Smooth muscle cell (in vitro differentiated cells): Measurements from ENCODE around the gene ADAMTSL1. TPM values are rescaled to one million over a fixed set of nuclear protein-coding genes. Genes with fewer than 3 reads are reported as not detected.
"Not testable (repeated sequence)": the region's sequence is repeated elsewhere in the genome, so short reads cannot be mapped to it uniquely, and the experiment has no call there.

Experiments used
- DNase-seq: peaks from one replicate; lab custom pipeline; 2025; ENCODE audit not compliant: unreplicated experiment; lab: John Stamatoyannopoulos, UW
- H2AFZ ChIP-seq: fragments of 200-600 bp; sonication (generic); 2 replicates; pipeline ENCODE4 v1.6.0; 2016; ENCODE audit warnings: antibody characterized with exemption, low read depth, mild to moderate bottlenecking
- H3F3A ChIP-seq: fragments of 200-600 bp; sonication (generic); 2 replicates; pipeline ENCODE4 v1.6.0; 2017; ENCODE audit warnings: antibody characterized with exemption, low read depth
- H3K27ac ChIP-seq: fragments of 200-600 bp; sonication (generic); 2 replicates; pipeline ENCODE4 v1.5.1; 2016; ENCODE audit warnings: low read depth, mild to moderate bottlenecking
- H3K27me3 ChIP-seq: fragments of 200-600 bp; sonication (generic); 2 replicates; pipeline ENCODE4 v1.6.1; 2016; ENCODE audit warnings: low read depth, mild to moderate bottlenecking
- H3K36me3 ChIP-seq: fragments of 200-600 bp; sonication (generic); 2 replicates; pipeline ENCODE4 v1.5.1; 2016; ENCODE audit warnings: low read depth
- H3K4me1 ChIP-seq: fragments of 200-600 bp; sonication (generic); 2 replicates; pipeline ENCODE4 v1.5.1; 2016; ENCODE audit warnings: low read depth
- H3K4me2 ChIP-seq: fragments of 200-600 bp; sonication (generic); 2 replicates; pipeline ENCODE4 v1.6.0; 2016; ENCODE audit warnings: mild to moderate bottlenecking
- H3K4me3 ChIP-seq: fragments of 200-600 bp; sonication (generic); 2 replicates; pipeline ENCODE4 v1.5.1; 2016; ENCODE audit warnings: mild to moderate bottlenecking
- H3K79me2 ChIP-seq: fragments of 200-600 bp; sonication (generic); 2 replicates; pipeline ENCODE4 v1.6.0; 2016; ENCODE audit warnings: low read depth, mild to moderate bottlenecking
- H3K9ac ChIP-seq: fragments of 200-600 bp; sonication (generic); 2 replicates; pipeline ENCODE4 v1.6.0; 2016; ENCODE audit warnings: low read depth
- H3K9me3 ChIP-seq: fragments of 200-600 bp; sonication (generic); replicated peaks from 2 replicates; pipeline ENCODE4 v1.5.1; 2016; ENCODE audit warnings: low read depth
- H4K20me1 ChIP-seq: fragments of 200-600 bp; sonication (generic); 2 replicates; pipeline ENCODE4 v1.6.0; 2016; ENCODE audit warnings: low read depth
- WGBS: methylation state at CpG from one replicate; pipeline ENCODE4 v1.1.7; 2016; ENCODE audit warnings: low lambda C conversion rate; 5-methylcytosine and 5-hydroxymethylcytosine counted together
- polyA plus RNA-seq: library from polyadenylated mRNA; unstranded; fragments of >200 nt; fragmentation: Nextera tagmentation; extraction: Ambion mirVana; gene quantifications from 2 replicates; pipeline ENCODE4 v1.2.1, GENCODE V29; 2016
- total RNA-seq: library from RNA; depleted of rRNA; stranded (reverse); fragments of >200 nt; gene quantifications from 2 replicates; pipeline ENCODE4 v1.2.3, GENCODE V29; 2014
- TF ChIP-seq, protein P1 (sequence below): fragments of 200-600 bp; sonication (generic); IDR thresholded peaks from 2 replicates; pipeline ENCODE4 v1.5.1; 2017; ENCODE audit warnings: borderline replicate concordance, mild to moderate bottlenecking, antibody characterized with exemption; ENCODE audit not compliant: insufficient read depth, poor library complexity, severe bottlenecking

Gene ADAMTSL1
- total and polyA plus RNA-seq, 2 experiments from 2014 or later: 4.3 to 4.4 TPM

DNA sequence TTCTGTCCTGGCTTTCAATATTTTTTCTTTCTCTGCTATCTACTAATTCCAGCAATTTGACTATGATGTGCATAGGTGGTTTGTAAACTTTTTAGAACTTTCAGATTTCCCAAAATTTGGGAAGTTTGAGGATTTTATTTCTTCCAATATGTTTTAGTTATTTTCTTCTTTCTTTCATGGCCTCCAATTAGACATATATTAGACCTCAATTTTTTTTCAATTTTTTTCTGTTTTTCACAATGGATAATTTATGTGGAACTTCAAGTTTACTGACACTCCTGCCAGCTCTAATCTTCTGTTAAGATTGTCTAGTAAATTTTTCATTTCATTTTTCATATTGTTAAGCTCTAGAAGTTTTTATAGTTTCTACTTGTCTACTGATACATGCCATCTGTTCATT is 395.8 kb downstream of the ADAMTSL1 start:
- H3K4me2 ChIP-seq: no peak overlapping the region
- H3K27me3 ChIP-seq: no peaks in the 10 kb centered on the region
- H3F3A ChIP-seq: no peaks in the 10 kb centered on the region
- H3K9me3 ChIP-seq: peaks cover 5% of the 10 kb centered on the region
- DNase-seq: no peak
- H3K79me2 ChIP-seq: no peaks in the 10 kb centered on the region
- H4K20me1 ChIP-seq: no peaks in the 10 kb centered on the region
- no peaks in the 10 kb centered on the region for H3K4me1 ChIP-seq
- no peak overlapping the region for H3K27ac ChIP-seq
- TF ChIP-seq, protein P1, sequence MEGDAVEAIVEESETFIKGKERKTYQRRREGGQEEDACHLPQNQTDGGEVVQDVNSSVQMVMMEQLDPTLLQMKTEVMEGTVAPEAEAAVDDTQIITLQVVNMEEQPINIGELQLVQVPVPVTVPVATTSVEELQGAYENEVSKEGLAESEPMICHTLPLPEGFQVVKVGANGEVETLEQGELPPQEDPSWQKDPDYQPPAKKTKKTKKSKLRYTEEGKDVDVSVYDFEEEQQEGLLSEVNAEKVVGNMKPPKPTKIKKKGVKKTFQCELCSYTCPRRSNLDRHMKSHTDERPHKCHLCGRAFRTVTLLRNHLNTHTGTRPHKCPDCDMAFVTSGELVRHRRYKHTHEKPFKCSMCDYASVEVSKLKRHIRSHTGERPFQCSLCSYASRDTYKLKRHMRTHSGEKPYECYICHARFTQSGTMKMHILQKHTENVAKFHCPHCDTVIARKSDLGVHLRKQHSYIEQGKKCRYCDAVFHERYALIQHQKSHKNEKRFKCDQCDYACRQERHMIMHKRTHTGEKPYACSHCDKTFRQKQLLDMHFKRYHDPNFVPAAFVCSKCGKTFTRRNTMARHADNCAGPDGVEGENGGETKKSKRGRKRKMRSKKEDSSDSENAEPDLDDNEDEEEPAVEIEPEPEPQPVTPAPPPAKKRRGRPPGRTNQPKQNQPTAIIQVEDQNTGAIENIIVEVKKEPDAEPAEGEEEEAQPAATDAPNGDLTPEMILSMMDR: no peak
- no peak overlapping the region for H2AFZ ChIP-seq
- H3K36me3 ChIP-seq: peaks cover 6% of the 10 kb centered on the region
- H3K4me3 ChIP-seq: no peak overlapping the region
- H3K9ac ChIP-seq: no peak overlapping the region

DNA sequence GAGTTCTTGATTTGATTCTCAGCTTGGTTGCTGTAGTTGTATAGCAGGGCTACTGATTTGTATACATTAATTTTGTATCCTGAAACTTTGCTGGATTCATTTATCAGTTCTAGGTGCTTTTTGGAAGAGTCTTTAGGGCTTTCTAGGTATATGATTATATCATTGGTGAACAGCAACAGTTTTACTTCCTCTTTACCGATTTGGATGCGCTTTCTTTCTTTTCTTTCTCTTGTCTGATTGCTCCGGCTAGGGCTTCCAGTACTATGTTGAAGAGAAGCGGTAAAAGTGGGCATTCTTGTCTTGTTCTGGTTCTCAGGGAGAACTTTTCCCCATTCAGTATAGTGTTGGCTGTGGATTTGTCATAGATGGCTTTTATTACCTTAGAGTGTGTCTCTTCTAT is 400.1 kb downstream of the ADAMTSL1 start:
- H3K27me3 ChIP-seq: no peaks in the 10 kb centered on the region
- no peaks in the 10 kb centered on the region for H3K79me2 ChIP-seq
- no peak overlapping the region for H2AFZ ChIP-seq
- H3F3A ChIP-seq: no peaks in the 10 kb centered on the region
- no peaks in the 10 kb centered on the region for H3K4me1 ChIP-seq
- TF ChIP-seq, protein P1: no peak
- H3K4me3 ChIP-seq: no peak overlapping the region
- no peak overlapping the region for H3K4me2 ChIP-seq
- no peaks in the 10 kb centered on the region for H4K20me1 ChIP-seq
- peaks cover 6% of the 10 kb centered on the region for H3K36me3 ChIP-seq
- no peak overlapping the region for H3K27ac ChIP-seq
- peaks cover 5% of the 10 kb centered on the region for H3K9me3 ChIP-seq
- 94% methylated on average over 4 of the region's 4 CpGs for whole genome bisulfite sequencing
- no peak for DNase-seq
- no peak overlapping the region for H3K9ac ChIP-seq

DNA sequence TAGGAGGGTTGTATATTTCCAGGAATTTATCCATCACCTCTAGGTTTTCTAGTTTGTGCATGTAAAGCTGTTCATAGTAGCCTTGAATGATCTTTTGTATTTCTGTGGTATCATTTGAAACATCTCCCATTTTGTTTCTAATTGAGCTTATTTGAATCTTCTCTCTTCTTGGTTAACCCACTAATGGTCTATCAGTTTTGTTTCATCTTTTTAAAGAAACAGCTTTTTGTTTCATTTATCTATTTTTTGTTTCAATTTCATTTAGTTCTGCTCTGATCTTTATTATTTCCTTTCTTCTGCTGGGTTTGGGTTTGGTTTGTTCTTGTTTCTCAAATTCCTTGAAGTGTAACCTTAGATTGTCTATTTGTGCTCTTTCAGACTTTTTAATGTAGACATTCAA is 401.0 kb downstream of the ADAMTSL1 start:
- not testable (repeated sequence) for DNase-seq, H3K4me1 ChIP-seq, H3K4me3 ChIP-seq, H3K9me3 ChIP-seq, H3F3A ChIP-seq, H3K79me2 ChIP-seq, H3K4me2 ChIP-seq, H3K9ac ChIP-seq, H3K27me3 ChIP-seq, H3K27ac ChIP-seq, H3K36me3 ChIP-seq, H2AFZ ChIP-seq, H4K20me1 ChIP-seq

DNA sequence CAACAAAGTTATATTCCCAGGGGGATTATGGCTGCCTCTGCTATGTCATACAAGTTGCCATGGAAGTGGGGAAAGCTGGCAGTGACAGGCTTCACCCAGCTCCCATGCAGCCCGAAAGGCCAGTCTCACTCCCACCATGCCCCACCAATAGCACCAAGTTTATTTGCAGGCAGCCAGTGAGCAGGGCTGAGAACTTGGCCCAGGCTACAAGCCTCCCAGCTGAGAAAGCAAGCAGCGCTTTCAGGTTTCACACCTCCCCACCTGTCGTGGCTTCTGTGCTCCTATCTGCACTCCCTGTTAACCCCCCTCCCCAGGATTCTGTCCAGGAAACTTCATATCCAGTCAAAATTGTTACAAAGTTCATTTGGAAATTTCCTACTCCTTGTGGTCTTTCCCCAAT is 404.0 kb downstream of the ADAMTSL1 start:
- no peaks in the 10 kb centered on the region for H3K27me3 ChIP-seq
- no peak for DNase-seq
- H3K9me3 ChIP-seq: no peaks in the 10 kb centered on the region
- H3K27ac ChIP-seq: no peak overlapping the region
- WGBS: 88% methylated on average over 3 of the region's 3 CpGs
- no peak overlapping the region for H3K9ac ChIP-seq
- H3K4me3 ChIP-seq: no peak overlapping the region
- H4K20me1 ChIP-seq: no peaks in the 10 kb centered on the region
- TF ChIP-seq, protein P1: no peak
- no peak overlapping the region for H3K4me2 ChIP-seq
- no peaks in the 10 kb centered on the region for H3K4me1 ChIP-seq
- H3K79me2 ChIP-seq: no peaks in the 10 kb centered on the region
- H3K36me3 ChIP-seq: no peaks in the 10 kb centered on the region
- no peak overlapping the region for H2AFZ ChIP-seq
- H3F3A ChIP-seq: no peaks in the 10 kb centered on the region
